Activated CD4-positive, alpha-beta T cell treated with anti-CD3 and anti-CD28 coated beads for 4 hours (primary cell): ENCODE data around the gene SV2C.
"Not testable (repeated sequence)": the region's sequence is repeated elsewhere in the genome, so short reads cannot be mapped to it uniquely, and the experiment has no call there.

Experiments used
- DNase-seq, 2 donors: peaks; one replicate each; pipeline ENCODE4 v3.0.0-alpha.2; 2020

SV2C gene

DNA sequence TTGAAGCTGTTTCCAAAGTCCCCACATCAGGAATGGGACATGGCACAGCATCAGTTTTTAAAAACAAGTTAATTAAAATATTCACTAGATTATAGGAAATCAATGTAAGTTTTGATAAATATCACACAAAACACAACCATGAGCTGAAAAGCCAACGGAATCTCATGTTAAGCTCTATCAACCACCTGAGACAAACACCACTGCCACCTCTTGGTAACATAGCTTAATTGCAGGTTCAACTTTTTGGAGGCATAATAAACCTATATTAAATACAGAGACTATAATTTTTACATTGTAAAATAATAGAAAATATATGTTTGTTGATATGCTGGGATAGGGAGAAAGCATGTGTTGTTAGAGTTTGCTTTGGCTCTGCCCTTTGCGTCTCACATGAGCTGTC is 126.1 kb downstream of the SV2C start:
- DNase-seq = no peak

DNA sequence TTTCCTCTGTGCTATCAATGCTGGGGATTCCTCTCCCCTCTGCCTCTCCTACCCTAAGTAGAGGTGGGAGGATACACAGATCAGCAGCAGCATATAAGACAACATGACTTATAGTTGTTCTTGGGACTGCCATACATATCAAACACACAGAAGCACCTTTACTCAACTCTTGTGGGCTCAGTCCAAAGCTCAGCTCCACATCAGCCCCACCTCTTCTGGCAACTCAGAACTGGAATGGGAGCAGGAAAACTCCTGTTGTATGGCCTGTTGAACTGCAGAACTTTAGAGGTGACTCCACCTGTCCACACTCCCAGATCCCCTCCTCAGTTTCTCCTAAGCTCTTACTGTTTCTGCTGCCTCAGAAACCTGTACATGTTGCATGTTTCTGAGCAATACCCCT is 127.8 kb downstream of the SV2C start:
- no peak for DNase-seq

DNA sequence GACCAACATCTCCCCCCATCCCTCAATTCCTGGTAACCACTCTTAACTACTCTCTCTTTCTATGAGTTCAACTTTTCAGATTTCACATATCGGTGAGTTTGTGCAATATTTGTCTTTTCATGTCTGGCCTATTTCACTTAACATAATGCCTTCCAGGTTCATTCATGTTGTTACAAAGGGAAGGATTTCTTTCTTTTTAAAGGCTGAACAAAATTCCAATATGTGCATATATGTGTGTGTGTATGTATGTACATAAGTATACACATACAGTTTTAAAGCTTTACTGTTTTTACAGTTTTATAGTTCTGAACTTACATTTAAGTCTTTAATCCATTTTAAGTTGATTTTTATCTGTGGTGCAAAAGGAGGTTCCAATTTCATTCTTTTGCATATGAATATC is 130.7 kb downstream of the SV2C start:
- DNase-seq = no peak

DNA sequence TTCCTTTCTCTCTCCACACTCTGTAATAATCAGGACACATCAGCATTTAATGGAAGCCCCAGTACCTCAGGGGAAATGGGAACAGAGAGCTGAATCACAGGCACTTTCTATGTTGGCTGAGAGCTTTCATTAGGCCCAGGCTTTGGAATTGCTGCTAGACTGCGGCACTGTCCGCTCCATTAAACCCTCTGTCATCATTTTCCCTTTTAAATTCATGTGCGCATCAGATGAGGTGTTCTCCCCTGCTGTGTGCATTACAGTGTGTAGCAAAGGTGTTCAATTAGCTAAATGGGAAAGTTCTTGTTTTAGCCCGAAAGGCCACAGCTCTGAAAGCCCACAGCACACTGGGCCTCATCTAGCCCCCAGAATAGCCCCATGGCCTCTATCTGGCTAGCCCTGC is 133.6 kb downstream of the SV2C start:
- no peak for DNase-seq

DNA sequence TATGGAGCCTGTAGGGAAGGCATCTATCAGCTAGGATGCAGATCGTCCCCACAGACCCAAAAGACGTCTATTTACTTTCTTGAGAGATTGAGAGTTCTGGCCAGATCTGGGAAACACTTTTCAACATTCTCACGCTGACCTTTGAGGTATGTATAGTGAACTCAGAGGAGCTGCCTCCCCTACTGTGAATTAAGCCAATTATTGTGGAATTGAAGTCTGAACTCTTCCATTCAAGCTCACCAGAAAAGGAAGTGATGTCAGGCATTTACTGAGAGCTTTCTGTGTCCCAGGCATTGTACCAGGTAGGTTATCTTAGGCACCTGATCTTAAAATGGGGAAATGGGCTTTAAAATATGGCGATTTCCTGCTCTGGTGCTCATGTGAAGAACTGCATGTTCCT is 136.5 kb downstream of the SV2C start:
- DNase-seq = no peak

DNA sequence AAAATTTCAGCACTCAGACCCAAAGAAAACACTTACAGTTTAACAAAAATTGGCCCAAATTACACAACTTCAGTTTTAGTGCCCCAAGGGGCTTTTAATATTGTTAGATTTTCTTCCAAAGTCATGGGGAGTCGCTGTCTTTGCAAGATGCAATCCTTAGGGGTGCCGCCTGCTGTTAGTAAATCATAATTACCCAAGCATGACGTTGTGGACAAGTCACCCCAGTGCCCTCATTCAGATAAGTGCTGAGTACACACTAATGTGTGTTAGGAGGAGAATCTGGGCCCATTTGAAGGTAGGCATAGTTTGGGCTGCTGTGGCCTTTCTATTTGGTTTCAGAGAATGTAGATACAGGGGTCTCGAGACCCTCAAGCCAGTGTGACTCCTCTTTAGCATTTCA is 138.1 kb downstream of the SV2C start:
- DNase-seq = no peak

DNA sequence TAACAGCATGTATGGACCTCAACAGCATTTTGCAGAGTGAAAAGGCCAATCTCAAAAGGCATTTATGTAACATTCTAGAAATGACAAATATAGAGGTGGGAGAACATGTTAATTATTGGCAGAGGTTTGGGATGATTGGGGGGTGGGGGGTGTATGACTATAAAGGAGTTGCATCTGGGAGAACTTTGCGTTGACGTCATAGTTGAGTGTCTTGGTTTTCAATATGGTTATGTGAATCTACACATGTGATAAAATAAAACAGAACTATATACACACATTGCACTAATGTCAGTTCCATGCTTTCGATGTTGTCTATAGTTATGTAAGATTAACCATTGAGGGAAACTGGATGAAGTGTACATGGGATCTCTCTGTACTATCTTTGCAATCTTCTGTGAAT is 139.1 kb downstream of the SV2C start:
- no peak for DNase-seq

DNA sequence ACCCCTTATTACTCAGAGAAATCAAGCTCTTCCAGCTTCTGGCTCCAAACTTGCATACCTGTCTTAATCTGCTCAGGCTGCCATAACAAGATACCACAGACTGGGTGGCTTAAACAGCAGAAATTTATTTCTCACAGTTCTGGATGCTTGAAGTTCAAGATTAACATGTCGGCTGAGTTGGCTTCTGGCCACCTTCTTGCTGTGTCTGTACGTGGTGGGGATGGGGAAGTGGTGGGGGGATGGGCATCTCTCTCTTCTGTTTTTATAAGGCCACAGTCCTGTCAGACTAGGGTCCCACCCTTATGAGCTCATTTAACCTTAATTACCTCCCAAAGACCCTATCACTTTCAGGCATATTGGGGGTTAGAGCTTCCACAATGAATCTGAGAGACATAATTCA is 140.5 kb downstream of the SV2C start:
- no peak for DNase-seq

DNA sequence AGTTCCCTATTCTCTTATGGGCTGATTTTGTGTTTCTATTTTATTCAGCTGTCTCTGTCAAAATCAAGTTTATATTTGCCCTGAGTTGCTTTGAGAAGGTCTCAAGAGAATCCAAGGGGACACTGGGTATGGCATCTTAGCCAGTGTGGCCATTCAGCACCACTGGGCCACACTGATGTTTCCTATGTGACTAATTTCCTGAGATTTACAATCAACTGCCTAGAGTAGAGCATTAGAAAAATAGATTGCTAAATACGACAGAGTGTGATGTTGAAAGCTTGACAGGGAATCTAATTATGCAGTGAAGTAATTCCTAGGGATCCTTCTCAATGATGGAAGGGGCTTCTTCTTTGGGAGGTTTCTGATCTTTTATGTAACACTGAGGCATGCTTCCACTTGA is 141.7 kb downstream of the SV2C start:
- no peak for DNase-seq

DNA sequence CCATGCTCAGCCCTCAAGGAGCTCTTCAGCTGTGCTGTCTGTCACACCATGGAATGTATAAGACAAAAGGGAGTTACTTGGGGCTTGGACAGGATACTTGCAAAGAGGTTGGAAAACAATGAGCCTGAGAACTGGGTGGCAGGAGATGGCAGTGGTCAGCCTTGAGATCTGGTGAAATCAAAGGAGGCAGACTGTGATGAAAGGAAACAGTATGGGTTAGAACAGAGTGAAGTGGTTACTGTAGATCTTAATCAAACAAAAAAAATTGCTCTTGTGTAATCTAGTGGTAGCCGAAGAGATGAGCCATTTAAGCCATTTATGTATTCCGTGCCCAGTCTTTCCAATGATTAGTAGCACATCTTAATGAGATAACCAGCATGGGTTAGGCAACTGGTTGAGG is 142.2 kb downstream of the SV2C start:
- DNase-seq = no peak

DNA sequence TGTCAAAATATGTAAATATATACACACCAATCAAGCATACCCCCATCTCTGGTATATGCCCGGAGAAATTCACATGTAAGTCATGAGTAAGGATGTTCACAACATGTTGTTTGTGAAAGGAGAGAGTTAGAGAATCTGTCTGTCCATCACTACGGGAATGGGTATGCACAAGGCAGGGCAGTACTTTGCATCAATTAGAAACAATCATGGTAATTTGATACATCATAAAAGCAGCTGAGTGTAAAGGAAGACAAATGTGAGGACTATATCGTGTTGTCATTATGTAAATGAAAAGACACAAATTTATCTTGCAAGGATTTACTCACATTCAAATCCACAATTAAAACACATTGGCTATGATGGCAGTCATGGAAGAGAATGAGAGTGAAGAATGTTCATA is 146.7 kb downstream of the SV2C start:
- DNase-seq = no peak

DNA sequence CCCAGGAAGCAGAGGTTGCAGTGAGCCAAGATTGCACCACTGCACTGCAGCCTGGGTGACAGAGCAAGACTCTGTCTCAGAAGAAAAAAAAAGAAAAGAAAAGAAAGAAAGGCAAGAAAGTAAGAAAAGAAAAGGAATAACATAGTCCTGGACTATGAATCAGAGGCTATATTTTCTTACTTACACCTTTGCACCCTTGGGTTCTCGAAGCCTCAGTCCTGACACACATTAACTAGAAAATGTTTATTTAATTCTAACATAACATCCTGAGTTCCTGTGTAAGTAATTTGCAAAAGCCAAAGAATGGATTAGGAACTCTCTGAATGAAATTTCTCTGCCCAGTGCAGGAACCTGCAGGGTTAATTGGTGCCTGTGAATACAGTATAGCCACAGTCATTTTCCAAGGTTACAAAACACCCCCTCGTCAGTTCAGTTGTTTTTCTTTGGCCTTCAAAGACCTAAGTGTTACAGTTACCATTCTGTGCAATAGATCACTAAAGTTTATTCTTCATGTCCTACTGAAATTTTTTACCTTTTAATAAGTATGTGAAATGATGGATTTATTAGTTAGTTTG is 147.6 kb downstream of the SV2C start:
- DNase-seq = no peak

DNA sequence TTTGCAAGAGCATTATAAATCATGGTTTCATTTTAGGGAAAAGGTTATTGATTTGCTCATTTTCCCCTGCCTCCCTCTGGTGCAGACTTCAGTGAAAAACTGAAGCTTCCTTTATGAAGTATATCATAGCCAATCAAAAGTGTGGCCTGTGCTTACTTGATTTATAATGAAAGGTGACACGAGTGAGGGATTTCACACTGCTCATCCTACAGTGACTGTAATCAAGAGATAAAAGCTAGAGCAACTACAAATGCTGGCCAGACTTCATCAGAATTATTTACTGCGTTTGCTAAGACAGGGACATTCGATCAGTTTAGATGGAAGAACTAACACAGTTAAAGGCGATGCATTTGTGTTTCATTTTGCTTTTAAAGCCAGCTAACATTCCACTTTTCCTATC is 151.5 kb downstream of the SV2C start:
- no peak for DNase-seq

DNA sequence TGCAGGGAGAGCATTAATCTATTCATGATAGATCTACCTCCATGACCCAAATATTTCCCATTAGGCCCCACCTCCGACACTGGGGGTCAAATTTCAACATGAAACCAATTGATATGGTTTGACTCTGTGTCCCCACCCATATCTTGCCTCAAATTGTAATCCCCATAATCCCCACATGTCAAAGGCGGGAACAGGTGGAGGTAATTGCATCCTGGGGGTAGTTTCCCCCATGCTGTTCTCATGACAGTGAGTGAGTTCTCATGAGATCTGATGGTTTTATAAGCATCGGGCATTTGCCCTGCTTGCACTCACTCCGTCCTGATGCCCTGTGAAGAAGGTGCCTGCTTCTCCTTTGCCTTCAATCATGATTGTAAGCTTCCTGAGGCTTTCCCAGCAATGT is 153.5 kb downstream of the SV2C start:
- DNase-seq = no peak

DNA sequence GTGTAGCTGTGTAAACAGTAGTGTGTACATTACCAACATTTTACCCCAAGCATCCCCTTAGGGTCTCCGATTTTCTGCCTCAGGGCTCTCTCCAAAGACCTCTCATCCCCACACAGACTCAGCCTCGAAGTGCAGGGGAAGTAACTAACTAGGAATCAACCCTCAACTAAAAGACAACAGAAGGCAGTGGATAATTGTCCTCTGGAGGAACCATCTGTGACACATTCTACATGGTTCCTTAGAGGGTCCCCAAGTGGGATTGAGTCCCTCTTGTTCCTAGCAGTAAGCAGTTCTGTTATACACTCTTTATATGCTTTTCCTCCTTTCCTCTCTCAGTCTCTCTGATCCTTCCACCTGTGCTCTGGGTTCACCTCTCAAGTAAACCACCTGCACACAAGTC is 157.2 kb downstream of the SV2C start:
- no peak for DNase-seq

DNA sequence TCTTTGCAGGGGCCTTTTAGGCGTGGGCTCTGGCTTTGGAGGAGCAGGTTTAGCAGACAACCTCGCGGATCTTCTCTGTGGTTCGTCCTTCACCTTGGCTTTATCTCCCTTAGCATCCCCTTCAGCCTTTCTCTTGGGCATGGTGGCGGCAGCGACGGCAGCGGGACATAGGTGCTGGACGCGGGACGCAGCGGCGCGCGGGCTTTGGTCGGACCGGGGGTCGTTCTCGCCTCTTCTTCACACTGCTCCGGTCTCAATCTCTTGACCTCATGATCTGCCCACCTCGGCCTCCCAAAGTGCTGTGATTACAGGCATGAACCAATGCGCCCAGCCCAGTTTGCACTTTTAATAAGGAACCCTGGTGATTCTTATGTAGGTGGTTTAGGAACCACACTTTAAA is 159.0 kb downstream of the SV2C start:
- not testable (repeated sequence) for DNase-seq

DNA sequence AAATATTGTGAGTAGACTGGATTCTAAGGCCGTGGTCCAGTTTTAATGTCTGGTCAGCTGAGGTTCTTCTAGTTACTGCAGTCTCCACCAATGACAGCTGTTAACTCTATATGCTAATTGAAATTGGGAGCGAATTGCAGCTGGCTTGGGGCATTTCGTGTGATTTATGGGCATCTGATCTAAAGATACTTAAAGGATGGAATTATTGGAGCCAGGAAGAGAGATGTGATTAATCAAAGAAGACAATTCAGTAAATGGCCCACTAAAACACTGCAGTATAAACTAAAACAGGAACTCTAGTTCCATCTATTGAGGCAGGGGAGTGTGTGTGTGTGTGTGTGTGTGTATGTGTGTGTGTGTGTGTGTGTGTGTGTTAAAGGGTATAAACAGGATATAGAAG is 162.4 kb downstream of the SV2C start:
- DNase-seq = no peak

DNA sequence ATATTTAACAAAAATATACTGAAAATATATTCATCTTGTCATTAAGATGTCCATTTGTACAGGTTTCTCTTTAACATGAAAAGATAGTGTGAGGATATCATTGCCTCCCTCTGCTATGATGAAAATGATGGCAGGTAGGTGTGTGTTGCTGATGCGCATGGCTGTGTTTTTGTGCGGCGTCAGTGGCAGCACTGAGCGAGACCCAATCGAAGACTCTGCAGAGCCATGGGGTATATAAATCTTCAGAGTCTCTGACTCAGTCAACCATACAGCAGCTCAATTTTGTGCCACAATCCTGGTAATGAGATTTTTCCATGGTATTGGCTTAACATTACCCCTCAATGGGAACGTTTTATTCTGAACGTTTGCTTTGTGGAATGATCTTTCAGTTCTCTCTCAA is 166.4 kb downstream of the SV2C start:
- DNase-seq = no peak

DNA sequence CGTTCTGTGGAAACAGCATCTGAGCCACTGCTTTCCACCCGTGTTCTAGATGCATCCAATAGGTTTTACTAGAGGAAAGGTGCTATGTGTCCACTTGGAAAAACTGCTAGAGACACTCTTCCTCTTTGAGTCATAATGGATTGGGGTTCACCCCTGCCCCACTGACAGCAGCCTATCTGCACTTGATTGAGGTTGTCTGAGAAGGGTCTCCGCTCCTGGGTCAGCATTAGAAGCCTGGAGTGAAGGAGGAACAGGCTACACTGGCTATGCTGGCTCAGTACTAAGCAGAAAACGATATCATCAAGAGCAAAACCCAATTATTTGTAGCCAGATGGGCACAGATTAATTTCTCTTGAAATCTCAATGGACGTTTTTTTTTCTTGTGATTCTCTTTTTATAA is 167.3 kb downstream of the SV2C start:
- no peak for DNase-seq

DNA sequence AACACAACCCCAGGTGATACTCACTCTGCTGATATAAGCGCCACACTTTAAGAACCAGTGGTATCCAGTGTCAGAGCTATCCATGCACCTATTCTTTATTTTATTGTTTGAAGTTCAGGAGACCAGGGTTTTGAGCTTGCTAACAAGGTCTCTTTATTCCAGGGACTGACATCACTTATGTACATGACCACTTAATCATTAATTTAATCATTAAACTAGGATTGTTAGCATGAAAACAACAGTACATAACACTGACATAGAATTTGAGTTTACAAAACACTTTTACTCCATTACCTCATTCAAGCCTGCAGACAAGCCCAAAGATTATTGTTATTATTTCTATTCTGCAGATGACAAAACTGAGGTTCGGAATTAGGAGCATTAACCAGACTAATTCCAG is 168.5 kb downstream of the SV2C start:
- DNase-seq = no peak

DNA sequence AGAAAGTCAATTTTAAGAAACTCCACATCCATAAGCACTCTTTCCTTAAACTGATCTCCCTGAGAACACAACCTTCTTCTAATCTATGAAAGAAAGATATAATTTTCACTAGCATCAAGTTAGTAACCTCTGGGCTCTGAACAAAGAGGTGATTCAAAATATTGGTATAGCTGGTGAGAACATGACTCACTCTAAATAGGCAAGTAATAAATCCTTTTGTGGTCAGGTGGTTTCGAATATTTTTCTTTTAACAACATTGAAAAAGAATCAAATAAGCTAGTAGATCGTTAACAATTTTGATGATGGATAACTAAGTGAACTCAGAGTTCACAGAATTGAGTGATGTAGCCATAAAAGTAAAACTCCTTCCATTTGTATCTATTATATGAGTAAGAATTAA is 169.3 kb downstream of the SV2C start:
- no peak for DNase-seq

DNA sequence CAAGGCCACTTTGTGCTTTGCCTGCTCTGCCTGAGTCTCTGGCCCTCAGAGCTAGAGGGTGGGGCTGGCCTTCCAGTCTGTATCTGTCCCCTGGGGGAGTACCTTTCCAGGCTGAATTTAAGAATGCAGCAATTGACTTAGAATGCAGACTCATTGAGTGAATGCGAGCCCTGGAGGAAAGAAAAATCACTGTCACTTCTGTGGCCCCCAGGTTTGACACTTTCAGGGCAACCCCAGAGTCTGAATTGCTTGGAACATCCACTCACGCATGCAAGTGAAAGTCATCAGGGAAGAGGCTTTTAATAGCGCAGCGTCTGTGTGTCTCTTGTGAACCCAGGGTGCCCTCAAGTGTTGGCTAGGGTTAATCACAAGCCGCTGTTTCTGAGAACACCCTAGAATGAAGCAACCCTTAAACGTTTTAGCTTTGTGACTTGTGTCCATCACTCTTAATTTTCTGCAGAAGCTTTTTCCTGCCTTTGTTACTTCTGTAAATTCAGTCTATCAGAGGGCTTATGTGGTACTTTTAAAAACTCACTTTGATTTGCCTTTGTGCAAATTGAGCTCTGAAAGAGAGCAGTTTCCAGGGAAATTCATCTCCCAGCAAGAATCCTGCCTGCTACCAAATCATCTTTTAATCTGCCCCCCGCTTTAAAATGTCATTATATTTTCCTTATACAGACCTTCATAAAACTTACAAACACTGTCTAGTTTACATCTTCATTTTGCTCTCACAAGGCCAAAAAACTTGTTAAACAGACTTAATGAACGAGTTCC is 173.1 kb downstream of the SV2C start:
- peak; percentile 52 to 58 for DNase-seq

DNA sequence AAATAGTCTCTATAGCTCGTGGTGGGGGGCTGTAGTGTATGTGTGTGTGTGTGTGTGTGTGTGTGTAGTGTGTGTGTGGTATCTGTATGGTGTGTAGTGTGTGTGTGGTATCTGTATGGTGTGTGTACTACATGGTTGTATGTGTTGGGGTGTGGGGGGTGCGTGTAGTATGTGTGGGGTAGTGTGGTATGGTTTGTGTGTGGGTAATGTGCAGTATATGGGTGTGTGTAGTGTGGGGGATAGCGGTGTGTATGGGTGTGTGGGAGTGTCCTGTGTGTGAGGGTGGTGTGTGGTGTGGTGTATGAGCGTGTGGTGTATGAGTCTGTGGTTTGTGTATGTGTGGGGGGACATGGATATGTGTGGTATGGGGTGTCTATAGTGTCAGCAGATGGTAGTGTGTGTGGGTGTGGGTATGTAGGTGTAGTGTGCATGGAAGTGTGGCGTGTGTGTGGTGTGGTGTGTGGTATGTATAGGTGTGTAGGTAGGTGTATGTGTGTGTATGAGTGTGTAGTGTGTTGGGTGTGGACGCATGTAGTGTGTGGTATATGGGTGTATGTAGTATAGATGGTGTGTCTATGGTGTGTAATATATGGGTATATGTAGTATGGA is 174.1 kb downstream of the SV2C start:
- DNase-seq = no peak

DNA sequence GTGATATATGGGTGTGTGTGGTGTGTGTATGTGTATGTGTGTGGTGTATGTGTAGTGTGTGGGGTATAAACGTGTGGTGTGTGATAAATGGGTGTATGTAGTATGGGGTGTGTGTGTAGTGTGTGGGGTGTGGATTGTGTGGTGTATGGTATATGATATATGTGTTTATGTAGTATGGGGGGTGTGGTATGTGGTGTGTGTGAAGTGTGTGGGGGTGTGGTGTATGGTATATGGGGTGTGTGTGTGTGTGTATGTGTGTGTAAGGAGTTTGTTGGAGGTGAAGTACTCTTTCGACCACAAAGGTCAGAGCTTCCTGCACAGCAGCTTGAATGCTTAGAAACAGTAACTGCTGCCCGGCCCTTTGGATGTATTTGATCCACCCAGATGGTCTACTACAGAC is 174.7 kb downstream of the SV2C start:
- no peak for DNase-seq

DNA sequence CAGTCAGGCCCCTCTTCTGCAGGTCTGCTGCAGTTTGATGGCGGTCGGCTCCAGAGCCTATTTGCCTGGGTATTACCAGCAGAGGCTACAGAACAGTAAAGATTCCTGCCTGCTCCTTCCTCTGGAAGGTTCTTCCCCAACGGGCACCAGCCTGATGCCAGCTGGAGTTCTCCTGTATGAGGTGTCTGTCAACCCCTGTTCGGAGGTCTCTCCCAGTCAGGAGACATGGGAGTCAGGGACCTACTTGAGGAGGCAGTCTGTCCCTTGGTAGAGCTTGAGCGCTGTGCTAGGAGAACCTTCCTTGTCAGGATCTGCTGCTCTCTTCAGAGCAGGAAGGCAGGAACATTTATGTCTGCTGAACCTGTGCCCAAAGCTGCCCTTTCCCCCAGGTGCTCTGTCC is 181.5 kb downstream of the SV2C start:
- no peak for DNase-seq
